Ovary (tissue), 9 donors: ENCODE measurements around the gene C1QTNF8. TPM values are rescaled to one million over a fixed set of nuclear protein-coding genes. Genes with fewer than 3 reads are reported as not detected.

Experiments used
- DNase-seq, 5 donors: peaks; one replicate each; pipeline ENCODE4 v3.0.0-alpha.2; 2019 to 2020
- H3K27ac ChIP-seq, 2 donors: fragments of 200-600 bp; one replicate each; pipeline versions ENCODE4 v1.5.1 to v1.8.0; 2019 to 2022
- H3K27me3 ChIP-seq: fragments of 200-600 bp; one replicate; pipeline ENCODE4 v1.8.0; 2022
- H3K36me3 ChIP-seq: fragments of 200-600 bp; sonication (generic); one replicate; pipeline ENCODE4 v1.5.1; 2019
- H3K4me1 ChIP-seq: one replicate; pipeline ENCODE4 v1.8.1; 2013; ENCODE audit warnings: mild to moderate bottlenecking, moderate library complexity; ENCODE audit not compliant: insufficient read depth
- H3K4me3 ChIP-seq: fragments of 200-600 bp; sonication (generic); one replicate; pipeline ENCODE4 v1.5.1; 2017
- H3K9me3 ChIP-seq, 2 donors: fragments of 200-600 bp in 1 of 2; sonication (generic) in 1 of 2; one replicate each; pipeline versions ENCODE4 v1.5.1 to v1.8.1; 2013 to 2019; ENCODE audit warnings: mild to moderate bottlenecking in 1 of 2, moderate library complexity in 1 of 2
- CTCF ChIP-seq, 3 donors: fragments of 450-650 bp in 2 of 3; fragments of 200-600 bp in 1 of 3; IDR thresholded peaks; one replicate each; pipeline versions ENCODE4 v1.5.1 to v1.8.0; 2016 to 2022; ENCODE audit warnings: antibody characterized with exemption in 3 of 3, mild to moderate bottlenecking in 1 of 3
- EP300 ChIP-seq: sonication (generic); formaldehyde crosslinking; IDR thresholded peaks from one replicate; pipeline ENCODE4 v1.6.1; 2017; ENCODE audit warnings: antibody characterized with exemption
- POLR2A ChIP-seq: fragments of 450-650 bp; IDR thresholded peaks from one replicate; pipeline ENCODE4 v1.6.1; 2017; ENCODE audit warnings: antibody characterized with exemption, mild to moderate bottlenecking, moderate library complexity
- WGBS, 3 donors: extraction: QIAGEN DNeasy Blood & Tissue Kit in 1 of 3; methylation state at CpG; one replicate each; pipeline versions ENCODE4 v1.1.5 to v1.1.7; 2013 to 2017; 5-methylcytosine and 5-hydroxymethylcytosine counted together
- intact Hi-C, 4 donors: fragments of 100-400 bp; cut with DNase I; formaldehyde crosslinking; loops; one replicate each; pipeline versions ENCODE4 v1.11.0 to v1.15.1; 2022 to 2023
- polyA plus RNA-seq, 2 donors: library from polyadenylated mRNA; stranded (reverse); fragments of 200-250 nt in 1 of 2; fragments of 350-450 nt in 1 of 2; fragmentation: Illumina TruSeq in 1 of 2; extraction: RNeasy Lipid Tissue Mini Kit (QIAGEN cat#74804) in 1 of 2; gene quantifications; one replicate each; pipeline ENCODE4 v1.2.3, GENCODE V29; 2013 to 2014
- total RNA-seq, 7 donors: library from RNA; depleted of rRNA in 2 of 7; stranded (reverse); fragments of >200 nt in 2 of 7; fragmentation: NEBNext Ultra II Directional in 3 of 7; extraction: Animal tissue kit (Norgen Biotek cat#: 25700) in 3 of 7; gene quantifications; one replicate each; pipeline versions ENCODE4 v1.1.0 to v1.2.4, GENCODE V29; 2016 to 2023
- donor health status: DM: no; HTN: no; CAD: no; lungs with moderate emphysema.
- donor health status: DM: no; HTN: no; CAD: no.
- donor health status: Bipolar disorder and iron deficiency.
- donor health status: DM: yes; HTN: yes; CAD: no.
- donor health status: DM: no; HTN: no; CAD: no.
- donor health status: DM: yes; HTN: yes; CAD: no.

C1QTNF8 gene
- total and polyA plus RNA-seq, 9 donors = 0.80 TPM; not detected in 8

DNA sequence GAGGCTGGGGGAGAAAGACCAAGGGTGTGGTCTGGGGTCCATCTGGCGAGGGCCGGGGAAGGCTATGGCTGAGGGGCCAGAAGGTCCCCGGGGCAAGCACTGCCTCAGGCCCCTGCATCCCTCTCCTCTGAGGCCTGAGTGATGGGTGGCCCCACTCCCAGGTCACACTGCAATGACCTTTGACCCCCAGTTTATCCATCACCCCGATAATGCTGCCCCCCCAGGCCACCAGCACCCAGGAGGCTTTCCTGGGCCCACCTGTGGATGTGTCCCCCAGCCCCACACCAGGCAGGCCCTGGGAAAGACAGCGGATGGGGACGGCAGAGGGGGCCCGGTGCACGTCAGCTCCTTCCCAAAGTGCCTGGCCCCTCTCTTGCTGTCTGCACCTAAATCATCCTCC, 34.3 kb upstream of the C1QTNF8 start:
- TF ChIP-seq EP300 = no peak
- Histone ChIP-seq H3K27me3 (no peaks in the 10 kb centered on the region), H3K9me3 (no peaks in the 10 kb centered on the region), H3K27ac (no peak overlapping the region), H3K36me3 (no peaks in the 10 kb centered on the region), H3K4me1 (no peaks in the 10 kb centered on the region), H3K4me3 (no peak overlapping the region)
- intact Hi-C loops = no loop called here
- DNase-seq = no peak
- WGBS, 3 donors = 82 to 87% (median 82%) methylated on average over 8 of the region's 8 CpGs

- Histone ChIP-seq H3K9me3 (no peaks in the 10 kb centered on the region), H3K27ac (no peak overlapping the region), H3K4me3 (no peak overlapping the region), H3K4me1 (no peaks in the 10 kb centered on the region), H3K36me3 (no peaks in the 10 kb centered on the region), H3K27me3 (no peaks in the 10 kb centered on the region)
- DNase-seq = no peak
- WGBS, 3 donors = 93 to 96% (median 94%) methylated on average over 44 to 48 of the region's 48 CpGs
- TF ChIP-seq POLR2A (no peak), EP300 (no peak), CTCF (IDR thresholded peaks at IDR 0.05) (no peak)
- intact Hi-C loops = no loop called here
Observed at GRCh38 chr16:1129106-1129960, 33.3 kb upstream of the C1QTNF8 start.

GRCh38 chr16:1127971-1128715, 32.1 kb upstream of the C1QTNF8 start:
- Histone ChIP-seq H3K9me3 (no peaks in the 10 kb centered on the region), H3K36me3 (no peaks in the 10 kb centered on the region), H3K4me1 (no peaks in the 10 kb centered on the region), H3K27me3 (no peaks in the 10 kb centered on the region), H3K4me3 (no peak overlapping the region), H3K27ac (no peak overlapping the region)
- no peak for DNase-seq
- intact Hi-C loops = no loop called here
- TF ChIP-seq POLR2A (no peak), CTCF (IDR thresholded peaks at IDR 0.05) (no peak), EP300 (no peak)
- 88 to 90% (median 89%) methylated on average over 31 of the region's 31 CpGs for WGBS, 3 donors

DNA sequence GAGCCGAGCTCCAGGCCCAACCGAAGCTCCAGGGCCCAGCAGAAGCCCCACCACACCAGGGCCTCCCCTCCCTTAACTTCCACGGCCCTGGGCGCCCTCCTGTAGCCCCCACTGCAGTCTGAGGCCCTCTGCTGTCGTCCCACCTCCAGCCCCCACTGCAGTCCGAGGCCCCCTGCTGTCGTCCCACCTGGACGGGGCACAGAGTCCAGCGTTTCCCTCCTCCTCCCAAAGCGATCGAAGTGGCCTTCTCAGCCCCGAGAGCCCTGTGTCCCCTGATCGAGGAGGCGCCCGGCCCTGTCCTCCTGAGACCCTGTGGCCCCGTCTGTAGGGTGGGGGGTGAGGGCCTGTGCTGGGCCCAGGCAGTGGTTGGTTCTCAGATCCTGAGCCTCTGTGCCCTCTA, 31.1 kb upstream of the C1QTNF8 start:
- intact Hi-C loops = no loop called here
- H3K27me3 ChIP-seq = no peaks in the 10 kb centered on the region

More for the DNA sequence above, 31.1 kb upstream of the C1QTNF8 start:
- Histone ChIP-seq H3K27ac (no peak overlapping the region), H3K4me3 (no peak overlapping the region), H3K36me3 (no peaks in the 10 kb centered on the region), H3K9me3 (no peaks in the 10 kb centered on the region), H3K4me1 (no peaks in the 10 kb centered on the region)
- WGBS, 3 donors = 60 to 64% (median 61%) methylated on average over 16 of the region's 16 CpGs
- DNase-seq = no peak
- no peak for TF ChIP-seq POLR2A
- TF ChIP-seq CTCF (IDR thresholded peaks at IDR 0.05) = no peak
- no peak for TF ChIP-seq EP300
